Renal pelvis (tissue), 4 donors: Measurements from ENCODE around the gene LTC4S. TPM values are rescaled to one million over a fixed set of nuclear protein-coding genes. Genes with fewer than 3 reads are reported as not detected.
"Not testable (repeated sequence)": the region's sequence is repeated elsewhere in the genome, so short reads cannot be mapped to it uniquely, and the experiment has no call there.

Experiments used
- DNase-seq: peaks from one replicate; pipeline ENCODE4 v3.0.0-alpha.2; 2013
- polyA plus RNA-seq, 3 donors: library from polyadenylated mRNA; unstranded; fragments of 120-200 nt; gene quantifications; one replicate each; pipeline ENCODE4 v1.2.1, GENCODE V29; 2013; ENCODE audit not compliant: insufficient read length in 3 of 3

The LTC4S gene
- polyA plus RNA-seq, 3 donors: 3.9 to 6.7 (median 4.1) TPM

GRCh38 chr5:179767496-179768100 lies 26.2 kb upstream of the LTC4S start:
- DNase-seq: no peak

DNA sequence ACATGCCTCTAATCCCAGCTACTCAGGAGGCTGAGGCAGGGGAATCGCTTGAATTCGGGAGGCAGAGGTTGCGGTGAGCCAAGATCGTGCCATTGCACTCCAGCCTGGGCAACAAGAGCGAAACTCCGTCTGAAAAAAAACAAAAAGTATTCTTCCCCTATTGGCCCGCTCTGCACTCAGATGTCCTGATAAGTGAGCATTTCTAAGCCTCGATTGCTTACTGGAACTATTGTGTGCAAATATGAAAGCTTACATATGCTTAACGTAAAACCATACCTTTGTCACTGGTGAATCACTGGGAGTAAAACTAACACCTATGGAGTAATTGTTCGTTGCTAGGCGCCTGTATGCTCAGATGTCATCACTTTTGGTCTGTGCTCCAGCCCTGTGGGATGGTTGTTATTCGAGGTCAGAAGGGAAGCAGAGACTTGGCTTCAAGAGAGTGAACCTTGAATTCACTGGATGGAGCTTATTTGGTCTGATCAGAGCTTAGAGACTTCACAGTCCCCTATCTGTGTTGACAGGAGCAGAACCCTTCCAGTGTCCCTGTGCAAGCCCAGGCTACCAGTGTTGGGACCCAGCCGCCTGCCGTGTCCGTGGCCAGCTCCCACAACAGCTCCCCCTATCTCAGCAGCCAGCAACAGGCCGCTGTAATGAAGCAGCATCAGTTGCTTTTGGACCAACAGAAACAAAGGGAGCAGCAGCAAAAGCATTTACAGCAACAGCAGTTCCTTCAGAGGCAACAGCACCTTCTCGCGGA lies 25.3 kb upstream of the LTC4S start:
- no peak for DNase-seq

- no peak for DNase-seq
These were observed 24.5 kb upstream of the LTC4S start for GRCh38 chr5:179769271-179769670.

- no peak for DNase-seq
These were observed 24.0 kb upstream of the LTC4S start for GRCh38 chr5:179769796-179770195.

GRCh38 chr5:179771311-179771895 lies 22.4 kb upstream of the LTC4S start:
- no peak for DNase-seq

DNA sequence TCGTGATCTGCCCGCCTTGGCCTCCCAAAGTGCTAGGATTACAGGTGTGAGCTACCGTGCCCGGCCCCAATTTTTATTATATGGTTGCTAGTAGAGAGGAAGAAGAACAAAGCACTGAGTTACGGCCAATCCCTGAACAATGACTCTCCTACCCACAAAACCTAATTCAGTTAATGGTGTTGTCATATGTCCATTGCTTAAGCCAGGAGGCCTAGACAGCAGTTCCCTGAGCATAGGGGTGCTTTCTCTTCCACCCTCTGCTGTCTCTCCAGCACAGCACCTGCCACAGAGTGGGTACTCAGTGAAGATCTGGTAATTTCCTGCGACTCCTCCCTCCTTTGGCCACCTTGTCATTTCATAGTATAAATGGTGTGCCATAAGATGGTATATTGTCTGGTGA lies 21.4 kb upstream of the LTC4S start:
- no peak for DNase-seq

- DNase-seq: no peak
These were observed 20.1 kb upstream of the LTC4S start for GRCh38 chr5:179773686-179774040.

- no peak for DNase-seq
These were observed 19.3 kb upstream of the LTC4S start for GRCh38 chr5:179774442-179774841.

DNA sequence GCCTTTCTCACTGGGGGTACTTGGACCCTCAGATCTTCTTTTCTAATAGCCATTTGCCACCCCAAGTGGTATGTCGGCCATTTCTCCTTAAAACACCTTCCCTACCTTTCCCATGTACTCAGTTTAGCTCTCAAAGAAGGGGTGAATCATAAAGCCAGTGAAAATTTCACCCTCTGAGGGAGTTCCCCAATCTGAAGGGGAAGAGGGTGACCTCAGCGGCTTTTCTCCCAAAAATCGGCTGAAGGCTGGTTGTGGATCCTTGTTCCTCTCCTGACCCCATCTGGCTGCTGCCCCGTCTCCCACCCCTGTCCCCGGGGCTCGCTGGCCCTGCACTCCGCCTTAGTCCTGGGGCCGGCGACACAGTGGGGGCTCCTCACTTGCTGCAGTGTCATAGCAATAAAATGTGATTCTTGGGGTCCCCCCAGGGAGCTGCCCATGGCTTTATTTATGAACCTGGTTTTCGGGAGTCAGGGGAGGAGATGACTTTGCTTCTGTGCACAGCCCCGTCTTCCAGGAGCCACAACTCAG lies 17.3 kb upstream of the LTC4S start:
- no peak for DNase-seq

DNA sequence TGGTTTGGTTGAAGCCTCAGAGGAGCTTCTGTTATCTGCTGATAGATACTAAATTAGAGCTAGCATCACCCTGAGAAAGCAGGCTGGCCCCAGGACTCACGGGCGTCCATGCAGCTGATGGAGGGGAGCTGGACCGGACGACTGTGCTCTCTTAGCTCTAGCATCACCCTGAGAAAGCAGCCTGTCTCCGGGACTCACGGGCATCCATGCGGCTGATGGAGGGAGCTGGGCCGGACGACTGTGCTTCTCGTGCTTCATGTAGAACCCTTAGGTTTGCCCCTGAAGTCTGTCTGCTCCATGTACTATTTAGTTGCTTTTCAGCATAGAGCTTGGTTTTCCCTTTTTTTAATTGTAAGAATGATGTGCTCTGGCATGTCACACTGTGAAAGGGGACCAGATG lies 16.3 kb upstream of the LTC4S start:
- DNase-seq: no peak

GRCh38 chr5:179777909-179778308 lies 15.9 kb upstream of the LTC4S start:
- DNase-seq: no peak

GRCh38 chr5:179778591-179778990 lies 15.2 kb upstream of the LTC4S start:
- DNase-seq: no peak

DNA sequence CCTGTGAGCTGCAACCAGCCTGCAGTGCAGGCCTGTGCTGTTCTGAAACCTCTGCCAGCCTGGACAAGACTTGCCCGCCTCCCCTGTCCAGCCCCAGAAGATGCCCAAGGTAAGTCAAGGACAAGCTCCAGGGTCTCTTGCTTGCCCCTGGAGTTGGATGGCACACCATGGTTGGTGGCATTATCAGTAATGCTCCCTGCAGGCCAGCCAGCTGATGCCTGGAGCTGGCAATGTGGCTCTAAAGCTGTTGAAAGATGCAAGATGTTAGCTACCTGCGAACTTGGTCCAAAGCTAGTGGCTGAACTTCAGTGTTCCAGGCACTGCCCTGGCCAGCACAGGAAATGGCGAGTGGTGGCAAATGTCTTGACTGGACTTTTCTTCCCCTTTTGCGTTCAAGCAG lies 14.0 kb upstream of the LTC4S start:
- no peak for DNase-seq

DNA sequence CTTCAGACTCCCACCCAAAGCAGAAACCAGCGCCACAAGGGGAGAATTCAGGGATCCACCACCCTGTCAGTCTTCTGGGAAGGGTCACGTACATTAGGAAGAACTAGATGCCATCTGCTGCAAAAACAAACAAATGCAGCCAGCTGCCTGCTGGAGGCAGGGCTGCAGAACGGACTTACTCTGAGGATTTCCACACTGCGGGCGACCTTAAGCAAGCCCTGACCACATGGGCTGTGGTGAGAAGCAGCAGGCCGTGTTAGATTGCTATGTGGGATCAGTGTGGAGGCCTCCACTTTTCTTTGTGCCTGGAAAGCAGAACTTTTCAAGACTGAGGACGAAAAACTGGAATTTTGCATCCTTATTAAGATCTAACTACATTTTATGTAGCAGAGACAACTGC lies 13.4 kb upstream of the LTC4S start:
- no peak for DNase-seq

- no peak for DNase-seq
These were observed 11.9 kb upstream of the LTC4S start for GRCh38 chr5:179781846-179782245.

GRCh38 chr5:179783128-179783527 lies 10.7 kb upstream of the LTC4S start:
- no peak for DNase-seq

DNA sequence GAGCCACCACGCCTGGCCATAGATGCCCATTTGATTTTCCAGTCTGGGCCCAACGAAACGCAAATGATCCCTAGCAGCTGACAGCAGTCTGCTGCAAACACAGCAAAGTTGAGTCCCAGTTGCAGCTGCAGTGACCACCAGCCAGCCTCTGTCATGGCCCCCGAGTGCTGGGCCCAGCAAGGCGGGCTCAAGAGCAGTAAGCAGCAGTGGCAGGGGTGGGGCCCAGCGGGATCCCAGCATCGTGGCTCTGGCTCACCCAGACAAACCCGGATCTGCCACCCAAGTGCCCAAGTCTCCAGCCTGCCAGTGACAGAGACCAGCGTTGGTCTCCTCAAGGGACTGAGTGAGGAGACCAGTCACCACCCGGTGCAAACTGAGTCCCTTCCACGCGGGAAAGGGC lies 6.9 kb upstream of the LTC4S start:
- no peak for DNase-seq

DNA sequence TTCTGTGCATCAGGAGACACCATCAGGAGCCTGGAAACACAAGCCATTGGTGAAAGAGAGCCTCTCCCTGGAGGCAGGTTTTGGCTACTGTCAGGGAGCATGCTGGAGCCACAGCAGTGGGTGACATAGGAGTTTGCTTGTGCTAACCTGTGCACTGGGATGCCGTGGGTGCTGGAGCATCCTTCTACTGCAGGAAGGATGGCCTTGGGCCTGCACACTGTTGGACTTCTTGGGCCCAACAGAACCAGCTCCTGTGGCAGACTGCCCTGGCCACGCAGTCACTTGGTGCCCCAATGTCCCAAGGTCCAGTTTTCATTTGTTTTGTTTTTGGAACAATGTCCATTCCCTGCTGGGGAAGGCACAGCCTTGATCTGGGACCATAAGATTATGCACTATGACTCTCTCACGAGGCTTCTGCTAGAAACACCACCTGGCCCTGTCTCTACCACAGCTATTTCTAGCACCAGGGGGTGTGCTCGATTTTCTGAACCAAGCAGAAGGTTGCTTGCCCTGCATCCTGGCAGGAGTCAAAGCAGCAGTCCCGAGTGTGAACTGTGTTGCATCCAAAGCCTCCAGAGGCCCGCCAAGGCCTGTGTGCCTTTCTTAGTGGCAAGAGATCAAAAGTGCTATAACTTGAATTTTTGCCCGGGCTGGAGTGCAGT lies 5.5 kb upstream of the LTC4S start:
- DNase-seq: no peak

GRCh38 chr5:179789278-179789677 lies 4.5 kb upstream of the LTC4S start:
- DNase-seq: not testable (repeated sequence)

- no peak for DNase-seq
These were observed 1.7 kb upstream of the LTC4S start for GRCh38 chr5:179791881-179792611.

- no peak for DNase-seq
These were observed 946 bp upstream of the LTC4S start for GRCh38 chr5:179792612-179793467.
